ENCODE results near the gene NETO2.
"Not testable (repeated sequence)": the region's sequence is repeated elsewhere in the genome, so short reads cannot be mapped to it uniquely, and the experiment has no call there.

The NETO2 gene

GRCh38 chr16:47132308-47132707 is 11.4 kb downstream of the NETO2 start:
- no peak for DNase-seq

DNA sequence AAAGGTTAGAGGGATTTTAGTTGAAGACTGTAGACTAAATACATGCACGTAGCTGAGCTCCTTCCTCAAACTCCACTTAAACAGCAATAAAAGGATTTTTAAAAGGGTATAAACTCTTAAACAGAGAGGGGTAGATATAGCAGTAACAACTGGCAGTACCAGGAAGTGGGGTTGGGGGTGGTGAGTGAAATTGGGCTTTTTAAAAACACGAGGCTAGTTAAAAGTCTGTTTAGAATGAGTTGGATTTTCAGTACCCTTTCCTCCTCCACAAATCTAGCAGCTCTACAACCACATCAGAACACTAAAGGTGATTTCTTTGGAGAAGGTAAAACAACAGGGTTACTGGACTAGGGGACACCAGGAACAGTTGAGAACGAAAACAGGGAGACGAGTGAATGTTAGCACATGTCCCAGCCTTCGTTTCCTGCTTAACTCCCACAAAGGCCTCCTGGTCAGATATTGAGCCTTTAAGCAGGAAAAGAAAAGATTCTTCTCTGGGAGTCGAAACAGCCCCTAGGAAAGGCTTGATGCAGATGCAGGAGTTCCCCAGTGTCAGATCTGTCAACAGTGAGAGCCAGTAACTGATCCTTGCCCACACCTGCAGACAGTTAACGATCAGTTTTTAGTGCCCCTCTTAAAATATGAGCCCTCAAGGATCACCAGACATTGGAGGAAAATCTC is 13.8 kb downstream of the NETO2 start:
- no peak for DNase-seq

- DNase-seq = no peak
Measured at GRCh38 chr16:47127541-47127940, 16.2 kb downstream of the NETO2 start.

GRCh38 chr16:47125757-47126156 is 18.0 kb downstream of the NETO2 start:
- no peak for DNase-seq

- DNase-seq = no peak
Measured at GRCh38 chr16:47113130-47113529, 30.6 kb downstream of the NETO2 start.

DNA sequence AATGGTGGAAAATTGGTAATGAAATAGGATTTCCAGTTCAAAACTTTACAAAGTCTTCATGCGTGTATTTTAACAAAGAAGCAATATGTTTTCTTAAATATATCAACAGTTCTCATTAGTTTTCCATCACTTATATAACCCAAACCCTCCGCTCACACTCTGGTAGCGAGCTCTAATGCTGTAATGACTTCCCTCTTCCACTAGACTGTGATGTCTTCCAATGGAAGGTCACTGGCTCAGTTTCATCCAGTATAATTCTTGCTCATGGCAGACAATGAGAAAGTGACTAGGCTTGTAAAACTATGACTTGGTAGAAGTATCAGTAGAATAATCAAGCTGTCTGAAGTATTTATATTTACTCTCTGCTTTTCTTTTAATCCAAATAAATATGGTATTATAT is 32.8 kb downstream of the NETO2 start:
- no peak for DNase-seq

DNA sequence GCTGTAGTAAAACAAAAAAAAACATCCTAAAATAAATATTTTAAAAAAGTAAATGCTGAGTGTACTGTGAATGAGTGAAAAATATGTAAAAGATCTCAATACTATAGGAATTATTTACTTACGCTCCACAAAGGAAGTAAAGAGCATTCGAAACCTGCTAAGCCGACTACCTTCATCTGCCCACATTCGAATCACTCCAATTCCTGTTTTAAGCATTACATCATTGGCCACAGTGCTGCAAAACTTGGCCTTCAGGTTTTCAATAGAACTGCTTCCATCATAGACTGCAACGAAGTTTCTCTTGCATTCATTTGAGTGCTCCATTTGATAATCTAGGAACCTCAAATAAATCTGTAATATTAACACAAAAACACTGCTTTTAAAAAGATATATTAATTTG is 34.4 kb downstream of the NETO2 start:
- DNase-seq = no peak

GRCh38 chr16:47102921-47103320 is 40.8 kb downstream of the NETO2 start:
- DNase-seq = not testable (repeated sequence)

GRCh38 chr16:47097154-47097553 is 46.6 kb downstream of the NETO2 start:
- DNase-seq = not testable (repeated sequence)

GRCh38 chr16:47096297-47096696 is 47.4 kb downstream of the NETO2 start:
- DNase-seq = no peak

- DNase-seq = no peak
Measured at GRCh38 chr16:47084198-47084597, 59.5 kb downstream of the NETO2 start.

DNA sequence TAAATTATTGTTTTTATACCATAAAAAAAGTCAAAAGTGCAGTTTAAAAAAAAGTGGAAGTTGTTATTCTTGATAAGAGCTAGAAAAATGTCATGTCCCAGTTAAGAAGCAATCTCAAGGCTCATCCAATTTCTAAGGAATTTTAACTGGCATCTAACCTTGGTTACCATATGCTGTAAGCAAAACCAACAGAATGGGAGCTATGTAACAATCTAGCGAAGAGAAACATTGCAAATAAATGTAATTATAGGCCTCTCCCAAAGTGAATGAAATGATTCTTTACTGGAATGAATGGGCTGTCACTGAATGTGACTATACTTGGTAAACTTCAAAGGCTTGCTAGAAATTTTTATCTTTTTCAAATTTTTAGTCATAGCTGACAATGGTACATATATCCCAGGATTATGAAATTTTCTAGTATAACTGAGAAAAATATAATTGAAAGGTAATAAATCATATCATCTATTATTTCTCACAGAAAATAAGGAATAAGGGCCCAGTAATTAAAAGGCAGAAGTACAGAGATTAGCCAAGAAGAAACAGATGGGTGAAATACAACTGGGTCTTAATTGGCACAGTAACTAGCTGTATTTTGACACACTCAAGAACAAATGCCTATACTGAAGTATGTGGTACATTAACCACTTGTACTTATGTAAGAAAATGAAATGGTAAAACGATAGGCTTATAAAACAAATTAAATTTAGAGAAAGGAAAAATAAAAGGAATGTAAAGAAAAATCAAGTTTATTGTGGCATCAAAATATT is 61.5 kb downstream of the NETO2 start:
- no peak for DNase-seq

- DNase-seq = no peak
Measured at GRCh38 chr16:47081115-47081514, 62.6 kb downstream of the NETO2 start.

GRCh38 chr16:47079860-47080259 is 63.9 kb downstream of the NETO2 start:
- no peak for DNase-seq

DNA sequence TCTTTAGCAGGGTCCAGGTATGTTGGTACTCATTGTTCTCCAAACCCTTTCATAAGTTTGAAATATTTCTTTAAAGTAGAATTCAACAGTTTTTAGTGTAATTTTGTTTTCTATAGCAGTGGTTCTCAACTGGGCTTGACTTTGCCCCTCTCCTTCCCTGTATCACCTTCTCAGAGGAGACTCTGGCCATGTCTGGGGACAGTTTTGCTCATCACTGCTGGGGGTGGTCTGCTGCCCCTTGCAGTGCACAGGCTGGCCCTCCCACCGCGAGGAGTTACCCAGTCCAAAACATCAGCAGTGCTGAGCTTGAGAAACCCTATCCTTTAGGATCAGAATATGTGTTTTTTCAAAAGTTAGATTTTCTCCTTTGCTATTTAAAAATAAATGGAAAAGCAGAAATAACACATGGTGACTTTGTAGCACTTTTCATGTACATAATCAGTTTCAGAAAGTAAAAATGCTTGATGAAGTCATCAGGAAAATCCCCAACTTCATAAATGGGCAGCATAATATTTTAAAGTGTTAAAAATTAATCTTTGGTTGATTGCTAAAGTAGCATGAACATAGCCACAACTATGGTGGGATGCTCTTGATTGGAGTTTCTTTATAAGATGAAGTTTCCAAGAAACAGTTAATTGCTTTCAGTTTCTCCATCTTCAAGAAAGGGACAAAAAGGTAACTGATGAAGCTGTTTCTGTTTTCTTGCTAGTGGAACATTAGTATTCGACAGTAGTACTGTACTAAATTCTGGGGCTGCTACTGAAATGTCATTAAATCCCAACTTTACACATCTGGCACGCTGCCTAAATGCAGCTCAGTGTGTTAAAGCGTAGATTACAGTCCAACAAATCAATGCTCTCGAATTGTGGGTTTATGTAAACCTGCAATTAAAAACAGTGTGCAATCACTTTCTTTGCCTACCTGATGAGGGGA is 70.3 kb downstream of the NETO2 start:
- no peak for DNase-seq

GRCh38 chr16:47072158-47072557 is 71.6 kb downstream of the NETO2 start:
- DNase-seq = no peak

- DNase-seq = no peak
Measured at GRCh38 chr16:47069841-47070584, 73.7 kb downstream of the NETO2 start.

GRCh38 chr16:47069313-47069712 is 74.4 kb downstream of the NETO2 start:
- DNase-seq = no peak

- no peak for DNase-seq
Measured at GRCh38 chr16:47067203-47067602, 76.5 kb downstream of the NETO2 start.

- DNase-seq = no peak
Measured at GRCh38 chr16:47065766-47066688, 77.7 kb downstream of the NETO2 start.

- DNase-seq = no peak
Measured at GRCh38 chr16:47064775-47065174, 79.0 kb downstream of the NETO2 start.
